Breast epithelium (tissue), 4 donors: ENCODE data around the gene SYT6. TPM values are rescaled to one million over a fixed set of nuclear protein-coding genes. Genes with fewer than 3 reads are reported as not detected.

Experiments
- DNase-seq, 2 donors: peaks; one replicate each; pipeline ENCODE4 v3.0.0-alpha.2; 2019; ENCODE audit warnings: low spot score in 2 of 2
- H3K27ac ChIP-seq, 2 donors: fragments of 200-600 bp; sonication (generic) in 1 of 2; one replicate each; pipeline ENCODE4 v1.5.1; 2016 to 2019; ENCODE audit warnings: mild to moderate bottlenecking in 1 of 2
- H3K27me3 ChIP-seq, 2 donors: fragments of 200-600 bp; sonication (generic) in 1 of 2; one replicate each; pipeline versions ENCODE4 v1.5.1 to v1.6.0; 2017 to 2019; ENCODE audit warnings: control low read depth in 1 of 2, mild to moderate bottlenecking in 1 of 2
- H3K36me3 ChIP-seq: fragments of 200-600 bp; one replicate; pipeline ENCODE4 v1.5.1; 2019
- H3K4me1 ChIP-seq, 2 donors: fragments of 200-600 bp; sonication (generic); one replicate each; pipeline ENCODE4 v1.5.1; 2016 to 2019; ENCODE audit warnings: control low read depth in 1 of 2
- H3K4me3 ChIP-seq, 3 donors: fragments of 200-600 bp; sonication (generic); 1 replicate in 2 of 3; 2 replicates in 1 of 3; pipeline ENCODE4 v1.5.1; 2016 to 2019; ENCODE audit warnings: mild to moderate bottlenecking in 3 of 3, moderate library complexity in 2 of 3
- H3K9me3 ChIP-seq, 2 donors: fragments of 200-600 bp; sonication (generic) in 1 of 2; one replicate each; pipeline ENCODE4 v1.5.1; 2016 to 2019; ENCODE audit warnings: control low read depth in 1 of 2
- POLR2A ChIP-seq: fragments of 450-650 bp; IDR thresholded peaks from one replicate; pipeline ENCODE4 v1.6.1; 2016; ENCODE audit warnings: antibody characterized with exemption, mild to moderate bottlenecking, moderate library complexity
- POLR2AphosphoS5 ChIP-seq, 3 donors: sonication (generic); formaldehyde crosslinking; IDR thresholded peaks; one replicate each; pipeline ENCODE4 v1.6.1; 2017; ENCODE audit warnings: antibody characterized with exemption in 3 of 3
- intact Hi-C: fragments of 100-400 bp; cut with DNase I; formaldehyde crosslinking; loops from one replicate; pipeline ENCODE4 v1.15.1; 2023; ENCODE audit warnings: low total_unique reads
- total RNA-seq, 3 donors: library from RNA; depleted of rRNA; stranded (reverse); fragments of >200 nt; gene quantifications; one replicate each; pipeline ENCODE4 v1.1.0, GENCODE V29; 2016
- TF ChIP-seq, protein P1 (sequence below), 3 donors: fragments of 450-650 bp; IDR thresholded peaks; one replicate each; pipeline ENCODE4 v1.5.1; 2016 to 2017; ENCODE audit warnings: antibody characterized with exemption in 3 of 3, mild to moderate bottlenecking in 3 of 3, moderate library complexity in 3 of 3

SYT6 gene
- total RNA-seq, 3 donors from 2014 or later: under 0.01 to 0.15 (median under 0.01) TPM

- Histone ChIP-seq H3K27ac (no peak overlapping the region), H3K27me3 (peaks cover 5 to 61% of the 10 kb centered on the region in 2 donors), H3K4me3 (no peak overlapping the region), H3K36me3 (no peaks in the 10 kb centered on the region), H3K9me3 (no peaks in the 10 kb centered on the region), H3K4me1 (peaks cover 0 to 12% of the 10 kb centered on the region in 2 donors)
- TF ChIP-seq, protein P1, sequence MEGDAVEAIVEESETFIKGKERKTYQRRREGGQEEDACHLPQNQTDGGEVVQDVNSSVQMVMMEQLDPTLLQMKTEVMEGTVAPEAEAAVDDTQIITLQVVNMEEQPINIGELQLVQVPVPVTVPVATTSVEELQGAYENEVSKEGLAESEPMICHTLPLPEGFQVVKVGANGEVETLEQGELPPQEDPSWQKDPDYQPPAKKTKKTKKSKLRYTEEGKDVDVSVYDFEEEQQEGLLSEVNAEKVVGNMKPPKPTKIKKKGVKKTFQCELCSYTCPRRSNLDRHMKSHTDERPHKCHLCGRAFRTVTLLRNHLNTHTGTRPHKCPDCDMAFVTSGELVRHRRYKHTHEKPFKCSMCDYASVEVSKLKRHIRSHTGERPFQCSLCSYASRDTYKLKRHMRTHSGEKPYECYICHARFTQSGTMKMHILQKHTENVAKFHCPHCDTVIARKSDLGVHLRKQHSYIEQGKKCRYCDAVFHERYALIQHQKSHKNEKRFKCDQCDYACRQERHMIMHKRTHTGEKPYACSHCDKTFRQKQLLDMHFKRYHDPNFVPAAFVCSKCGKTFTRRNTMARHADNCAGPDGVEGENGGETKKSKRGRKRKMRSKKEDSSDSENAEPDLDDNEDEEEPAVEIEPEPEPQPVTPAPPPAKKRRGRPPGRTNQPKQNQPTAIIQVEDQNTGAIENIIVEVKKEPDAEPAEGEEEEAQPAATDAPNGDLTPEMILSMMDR (IDR thresholded peaks at IDR 0.05): no peak
- TF ChIP-seq POLR2A (no peak), POLR2AphosphoS5 (IDR thresholded peaks at IDR 0.05) (no peak)
- intact Hi-C loops: no loop called here
- no peak for DNase-seq
Measured at GRCh38 chr1:114154963-114155322, 1.3 kb upstream of the SYT6 start.

DNA sequence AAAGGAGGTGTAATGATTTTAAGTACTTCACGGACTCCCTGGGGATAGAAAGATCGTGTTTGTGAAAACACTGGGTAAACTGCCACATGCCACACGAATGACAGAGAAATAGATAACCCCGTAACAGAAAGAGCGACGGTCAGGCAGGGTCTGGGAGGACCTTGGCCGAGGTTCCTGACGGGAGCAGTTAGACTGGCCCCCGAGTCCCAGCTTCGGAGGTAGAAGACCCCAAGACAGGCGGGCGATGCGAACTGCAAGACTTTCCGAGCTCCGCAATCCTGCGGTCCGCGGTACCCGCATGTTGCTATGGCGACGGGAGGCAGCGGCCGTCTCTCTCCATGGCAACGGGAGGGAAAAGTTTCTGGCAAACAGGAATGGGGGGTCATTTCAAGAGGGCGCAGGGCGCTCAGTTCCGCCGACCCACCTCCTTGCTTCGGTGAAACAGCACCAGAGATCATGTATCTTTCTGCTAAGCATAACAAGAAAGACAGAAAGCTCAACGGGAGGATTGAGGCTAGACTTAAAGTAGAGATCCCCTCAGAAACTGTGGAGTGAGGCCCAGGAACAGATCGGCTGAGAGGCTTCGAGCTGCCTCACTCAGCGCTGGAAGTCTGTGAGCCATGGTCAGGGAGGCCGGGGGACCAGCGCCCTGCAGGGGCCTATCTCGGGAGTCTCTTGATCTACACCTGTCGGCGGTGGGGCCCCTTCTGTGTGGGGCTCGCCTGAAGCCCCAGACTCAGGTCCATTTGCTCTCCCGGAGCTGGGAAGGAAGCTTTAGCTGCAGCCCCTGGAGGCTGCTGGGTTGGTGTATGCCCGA is 685 bp upstream of the SYT6 start:
- Histone ChIP-seq H3K36me3 (no peaks in the 10 kb centered on the region), H3K9me3 (no peaks in the 10 kb centered on the region), H3K4me3 (peak overlapping the region in 1 of 3 donors; percentile 61), H3K27ac (no peak overlapping the region), H3K27me3 (peaks cover 5 to 67% of the 10 kb centered on the region in 2 donors), H3K4me1 (peaks cover 0 to 12% of the 10 kb centered on the region in 2 donors)
- TF ChIP-seq POLR2AphosphoS5 (IDR thresholded peaks at IDR 0.05) (no peak), POLR2A (no peak)
- no peak for DNase-seq
- intact Hi-C loops: no loop called here

GRCh38 chr1:114152508-114153260 is 985 bp downstream of the SYT6 start:
- Histone ChIP-seq H3K27me3 (peaks cover 5 to 82% of the 10 kb centered on the region in 2 donors), H3K4me3 (peak overlapping the region; percentile 31 to 61 (median 46)), H3K27ac (no peak overlapping the region), H3K4me1 (peaks cover 0 to 12% of the 10 kb centered on the region in 2 donors), H3K36me3 (no peaks in the 10 kb centered on the region), H3K9me3 (no peaks in the 10 kb centered on the region)
- intact Hi-C loops: no loop called here
- no peak for TF ChIP-seq POLR2AphosphoS5 (IDR thresholded peaks at IDR 0.05)
- TF ChIP-seq, protein P1 (IDR thresholded peaks at IDR 0.05): no peak
- no peak for TF ChIP-seq POLR2A
- DNase-seq: no peak

- DNase-seq: no peak
- H3K27me3 ChIP-seq: peaks cover 5 to 81% of the 10 kb centered on the region in 2 donors
- intact Hi-C loops: no loop called here
- no peaks in the 10 kb centered on the region for H3K9me3 ChIP-seq
- no peaks in the 10 kb centered on the region for H3K36me3 ChIP-seq
- H3K4me1 ChIP-seq: peaks cover 0 to 12% of the 10 kb centered on the region in 2 donors
- no peak overlapping the region for H3K27ac ChIP-seq
- H3K4me3 ChIP-seq: peak overlapping the region; percentile 31 to 61 (median 46)
- no peak for TF ChIP-seq POLR2A
- TF ChIP-seq, protein P1 (IDR thresholded peaks at IDR 0.05): no peak
Measured at GRCh38 chr1:114152089-114152507, 1.6 kb downstream of the SYT6 start.

- no peak for DNase-seq
- H3K36me3 ChIP-seq: no peaks in the 10 kb centered on the region
- no peak overlapping the region for H3K27ac ChIP-seq
- no peak overlapping the region for H3K4me3 ChIP-seq
- TF ChIP-seq POLR2AphosphoS5 (IDR thresholded peaks at IDR 0.05) (no peak), POLR2A (no peak)
- TF ChIP-seq, protein P1 (IDR thresholded peaks at IDR 0.05): no peak
- H3K9me3 ChIP-seq: no peaks in the 10 kb centered on the region
- H3K4me1 ChIP-seq: peaks cover 0 to 12% of the 10 kb centered on the region in 2 donors
- intact Hi-C loops: no loop called here
- peaks cover 5 to 62% of the 10 kb centered on the region in 2 donors for H3K27me3 ChIP-seq
Measured at GRCh38 chr1:114150016-114150415, 3.7 kb downstream of the SYT6 start.
